ENCODE measurements around the gene JAK2. TPM values are rescaled to one million over a fixed set of nuclear protein-coding genes. Genes with fewer than 3 reads are reported as not detected.

The JAK2 gene
- total and polyA plus RNA-seq, 9 of the 15 experiments (the other 6 are each of a cell fraction or from before 2014, with no cell fraction given): 4.7 to 23.4 (median 15.3) TPM

DNA sequence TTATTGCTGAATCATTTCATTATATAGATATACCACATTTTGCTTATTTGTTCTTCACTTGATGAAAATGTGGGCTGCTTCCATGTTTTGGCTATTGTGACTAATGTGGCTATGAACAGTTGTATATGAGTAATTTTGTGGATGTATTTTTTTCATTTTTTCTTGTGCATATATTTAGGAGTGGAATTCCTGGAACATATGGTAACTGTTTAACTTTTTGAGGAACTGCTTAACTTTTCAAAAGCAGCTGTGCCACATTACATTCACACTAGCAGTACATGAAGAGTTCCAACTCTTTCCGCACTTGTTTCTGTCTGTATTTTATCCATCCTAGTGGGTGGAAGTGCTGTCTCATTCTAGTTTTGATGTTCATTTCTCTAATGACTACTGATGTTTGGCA, 67.8 kb downstream of the JAK2 start (continued):
- TF ChIP-seq RBM39 (optimal IDR thresholded peaks at IDR 0.05; ENCODE audit: low read depth, low read length) (no peak), HOXB6 (CRISPR knock-in tag; IDR thresholded peaks at IDR 0.05; ENCODE audit: borderline replicate concordance) (no peak), KDM5B (IDR thresholded peaks at IDR 0.05; ENCODE audit: insufficient replicate concordance, low read depth, low read length) (no peak), EWSR1 (IDR thresholded peaks at IDR 0.05; ENCODE audit: borderline replicate concordance, low read depth, partially characterized antibody) (no peak), PHB (CRISPR knock-in tag; IDR thresholded peaks at IDR 0.05) (no peak)

DNA sequence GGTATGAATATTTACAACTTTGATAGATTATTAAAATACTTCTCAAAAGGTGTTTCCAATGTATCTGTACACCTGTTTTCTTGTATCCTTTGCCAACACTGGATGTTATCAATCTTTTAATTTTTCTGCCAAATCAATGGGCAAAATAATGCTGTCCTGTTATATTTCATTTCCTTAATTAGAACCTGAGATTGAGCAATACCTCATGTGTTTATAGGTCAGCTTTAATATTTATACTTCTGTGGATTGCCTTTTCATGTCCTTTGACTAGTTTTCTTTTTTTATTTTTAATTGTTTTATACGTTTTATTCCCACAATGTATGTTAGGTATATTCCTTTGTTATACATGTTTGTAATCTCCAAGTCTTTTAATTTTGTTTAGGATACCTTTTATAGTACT, 77.6 kb downstream of the JAK2 start:
- H3K9me1 ChIP-seq (ENCODE audit: control insufficient read depth, insufficient read depth, low read length): no peaks in the 10 kb centered on the region
- peaks cover 61% of the 10 kb centered on the region; the same call in 2 of the 3 replicates for H3K36me3 ChIP-seq (ENCODE audit: control insufficient read depth, insufficient read depth, low read length)
- in situ Hi-C loops (cut with MboI) (no loop called here), intact Hi-C loops (cut with micrococcal nuclease) (no loop called here)
- ChIA-PET POLR2A (no interaction called here), CTCF (ENCODE audit: low intra/inter-chr PET ratio) (no interaction called here)
- H3K27me3 ChIP-seq (ENCODE audit: control insufficient read depth in 2 of 2, insufficient read depth in 2 of 2, low read length in 2 of 2): no peaks in the 10 kb centered on the region
- FAIRE-seq (no peak), DNase-seq (ENCODE audit: extremely low read depth in 1 of 4, low spot score in 3 of 4) (no peak), ATAC-seq (no peak)
- 69% methylated on average over 1 of the region's 1 CpG for WGBS (ENCODE audit: insufficient coverage, low coverage, missing lambda C conversion rate)
- H3K9ac ChIP-seq (ENCODE audit: insufficient read depth in 1 of 2, low read depth in 2 of 2, low read length in 2 of 2): no peak overlapping the region
- H4K20me1 ChIP-seq (replicated peaks; ENCODE audit: control insufficient read depth, insufficient read depth, low read length): no peaks in the 10 kb centered on the region
- H3K79me2 ChIP-seq (ENCODE audit: control insufficient read depth, insufficient read depth, low read length): no peaks in the 10 kb centered on the region; the same call in 2 of the 3 replicates
- H3K4me3 ChIP-seq: no peak overlapping the region
- H2AFZ ChIP-seq (ENCODE audit: low read depth, low read length): no peak overlapping the region
- BruUV-seq (replicated peaks): no TSS peak
- TF ChIP-seq FOXP1 (CRISPR knock-in tag; IDR thresholded peaks at IDR 0.05) (no peak), AFF4 (CRISPR knock-in tag; IDR thresholded peaks at IDR 0.05) (no peak), ZNF586 (CRISPR knock-in tag; conservative IDR thresholded peaks at IDR 0.05) (no peak), HDAC1 (IDR thresholded peaks at IDR 0.05) (no peak), CEBPG (CRISPR knock-in tag; IDR thresholded peaks at IDR 0.05) (no peak), CEBPG (tag; conservative IDR thresholded peaks at IDR 0.05 in 1 of 2, IDR thresholded peaks at IDR 0.05 in 1 of 2) (peak in 1 of 2 experiments; percentile 59; a peak in 1 of 4 replicates)
- TF ChIP-seq, protein P1, sequence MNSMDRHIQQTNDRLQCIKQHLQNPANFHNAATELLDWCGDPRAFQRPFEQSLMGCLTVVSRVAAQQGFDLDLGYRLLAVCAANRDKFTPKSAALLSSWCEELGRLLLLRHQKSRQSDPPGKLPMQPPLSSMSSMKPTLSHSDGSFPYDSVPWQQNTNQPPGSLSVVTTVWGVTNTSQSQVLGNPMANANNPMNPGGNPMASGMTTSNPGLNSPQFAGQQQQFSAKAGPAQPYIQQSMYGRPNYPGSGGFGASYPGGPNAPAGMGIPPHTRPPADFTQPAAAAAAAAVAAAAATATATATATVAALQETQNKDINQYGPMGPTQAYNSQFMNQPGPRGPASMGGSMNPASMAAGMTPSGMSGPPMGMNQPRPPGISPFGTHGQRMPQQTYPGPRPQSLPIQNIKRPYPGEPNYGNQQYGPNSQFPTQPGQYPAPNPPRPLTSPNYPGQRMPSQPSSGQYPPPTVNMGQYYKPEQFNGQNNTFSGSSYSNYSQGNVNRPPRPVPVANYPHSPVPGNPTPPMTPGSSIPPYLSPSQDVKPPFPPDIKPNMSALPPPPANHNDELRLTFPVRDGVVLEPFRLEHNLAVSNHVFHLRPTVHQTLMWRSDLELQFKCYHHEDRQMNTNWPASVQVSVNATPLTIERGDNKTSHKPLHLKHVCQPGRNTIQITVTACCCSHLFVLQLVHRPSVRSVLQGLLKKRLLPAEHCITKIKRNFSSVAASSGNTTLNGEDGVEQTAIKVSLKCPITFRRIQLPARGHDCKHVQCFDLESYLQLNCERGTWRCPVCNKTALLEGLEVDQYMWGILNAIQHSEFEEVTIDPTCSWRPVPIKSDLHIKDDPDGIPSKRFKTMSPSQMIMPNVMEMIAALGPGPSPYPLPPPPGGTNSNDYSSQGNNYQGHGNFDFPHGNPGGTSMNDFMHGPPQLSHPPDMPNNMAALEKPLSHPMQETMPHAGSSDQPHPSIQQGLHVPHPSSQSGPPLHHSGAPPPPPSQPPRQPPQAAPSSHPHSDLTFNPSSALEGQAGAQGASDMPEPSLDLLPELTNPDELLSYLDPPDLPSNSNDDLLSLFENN (IDR thresholded peaks at IDR 0.05; ENCODE audit: low read depth in 2 of 2, low read length in 2 of 2): no peak
- H3K9me3 ChIP-seq (replicated peaks; ENCODE audit: control insufficient read depth, insufficient read depth, low read depth, low read length): no peaks in the 10 kb centered on the region
- no peak overlapping the region for H3K27ac ChIP-seq (ENCODE audit: extremely low read depth, low read depth, low read length)
- no peak overlapping the region for H3K4me2 ChIP-seq (ENCODE audit: insufficient read depth, low read length)
- H3K4me1 ChIP-seq (replicated peaks in 1 of 2; ENCODE audit: control insufficient read depth in 2 of 2, insufficient read depth in 2 of 2, low read length in 2 of 2): no peaks in the 10 kb centered on the region
